Activated T-cell treated with anti-CD3 and anti-CD28 coated beads, Interleukin-2, amount 50 U/mL, for 4 hours (primary cell): ENCODE results near the gene RAP1GDS1. TPM values are rescaled to one million over a fixed set of nuclear protein-coding genes. Genes with fewer than 3 reads are reported as not detected.
A peak's percentile ranks its signal among the peaks of the same experiment; 100 is the strongest.

Experiments
- ATAC-seq, 2 donors: fragments of 200-7000 bp; cut with Tn5 transposase; one replicate each; pipeline ENCODE4 v1.10.0; 2021
- DNase-seq: peaks from one replicate; pipeline ENCODE4 v3.0.0-alpha.2; 2020
- H3K27me3 Mint-ChIP-seq: one replicate; pipeline ENCODE4 v1.8.0; 2021; ENCODE audit warnings: low read depth, mixed read lengths
- H3K36me3 Mint-ChIP-seq: one replicate; pipeline ENCODE4 v1.8.0; 2022; ENCODE audit warnings: mixed read lengths; ENCODE audit not compliant: insufficient read depth
- H3K4me1 Mint-ChIP-seq: one replicate; pipeline ENCODE4 v1.8.0; 2021; ENCODE audit warnings: low read depth, mixed read lengths
- H3K4me3 Mint-ChIP-seq: one replicate; pipeline ENCODE4 v1.8.0; 2021; ENCODE audit warnings: mild to moderate bottlenecking, moderate library complexity, mixed read lengths
- H3K9me3 Mint-ChIP-seq: one replicate; pipeline ENCODE4 v1.8.0; 2021; ENCODE audit warnings: mixed read lengths
- total RNA-seq, 3 donors: library from RNA; stranded (reverse); gene quantifications; one replicate each; pipeline ENCODE4 v1.2.1, GENCODE V29; 2021

RAP1GDS1 gene
- total RNA-seq, 3 donors from 2014 or later: 37.3 to 42.6 (median 38.3) TPM

DNA sequence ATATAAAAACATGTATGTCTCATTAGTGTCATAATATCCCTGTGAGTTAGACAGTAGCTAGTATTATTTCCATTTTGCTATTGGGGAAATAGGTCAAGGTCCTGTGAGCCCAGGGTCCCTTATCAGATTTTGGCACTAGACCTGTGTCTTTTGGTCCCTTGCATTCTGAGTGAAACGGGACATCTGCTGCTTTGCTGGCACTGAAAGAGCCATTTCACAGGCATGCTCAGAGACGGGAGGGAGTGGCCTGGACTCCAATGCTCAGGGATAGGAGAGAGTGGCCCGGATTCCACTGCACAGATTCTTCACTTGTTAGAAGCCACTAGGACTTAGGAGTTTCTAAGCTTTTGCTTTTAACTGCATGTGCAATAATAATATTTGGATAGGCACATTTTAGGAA, 220.0 kb downstream of the RAP1GDS1 start:
- Mint-ChIP-seq H3K4me1 (peaks cover 50% of the 10 kb centered on the region), H3K4me3 (no peak overlapping the region), H3K9me3 (no peaks in the 10 kb centered on the region), H3K36me3 (peaks cover 34% of the 10 kb centered on the region), H3K27me3 (no peaks in the 10 kb centered on the region)
- ATAC-seq (no peak), DNase-seq (no peak)

DNA sequence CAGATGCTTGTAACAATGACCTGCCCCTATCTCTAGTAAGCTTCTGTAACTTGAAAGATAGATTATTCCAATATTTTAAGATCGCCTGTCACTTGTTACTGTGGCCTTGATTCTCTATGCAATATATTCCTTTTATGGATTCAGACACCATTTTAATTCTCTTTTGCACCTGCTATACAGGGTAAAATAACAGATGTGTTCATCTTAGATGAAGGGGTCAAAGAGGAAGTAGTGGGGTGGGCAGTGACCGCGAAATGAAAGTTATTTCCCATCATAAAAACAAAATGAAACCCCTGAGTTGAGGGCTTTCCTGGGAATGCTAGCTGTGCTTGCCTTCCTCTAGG, 221.3 kb downstream of the RAP1GDS1 start:
- no peak for ATAC-seq
- DNase-seq: no peak
- Mint-ChIP-seq H3K27me3 (no peaks in the 10 kb centered on the region), H3K4me3 (peak overlapping the region; percentile 54), H3K36me3 (peaks cover 30% of the 10 kb centered on the region), H3K9me3 (no peaks in the 10 kb centered on the region), H3K4me1 (peaks cover 57% of the 10 kb centered on the region)

DNA sequence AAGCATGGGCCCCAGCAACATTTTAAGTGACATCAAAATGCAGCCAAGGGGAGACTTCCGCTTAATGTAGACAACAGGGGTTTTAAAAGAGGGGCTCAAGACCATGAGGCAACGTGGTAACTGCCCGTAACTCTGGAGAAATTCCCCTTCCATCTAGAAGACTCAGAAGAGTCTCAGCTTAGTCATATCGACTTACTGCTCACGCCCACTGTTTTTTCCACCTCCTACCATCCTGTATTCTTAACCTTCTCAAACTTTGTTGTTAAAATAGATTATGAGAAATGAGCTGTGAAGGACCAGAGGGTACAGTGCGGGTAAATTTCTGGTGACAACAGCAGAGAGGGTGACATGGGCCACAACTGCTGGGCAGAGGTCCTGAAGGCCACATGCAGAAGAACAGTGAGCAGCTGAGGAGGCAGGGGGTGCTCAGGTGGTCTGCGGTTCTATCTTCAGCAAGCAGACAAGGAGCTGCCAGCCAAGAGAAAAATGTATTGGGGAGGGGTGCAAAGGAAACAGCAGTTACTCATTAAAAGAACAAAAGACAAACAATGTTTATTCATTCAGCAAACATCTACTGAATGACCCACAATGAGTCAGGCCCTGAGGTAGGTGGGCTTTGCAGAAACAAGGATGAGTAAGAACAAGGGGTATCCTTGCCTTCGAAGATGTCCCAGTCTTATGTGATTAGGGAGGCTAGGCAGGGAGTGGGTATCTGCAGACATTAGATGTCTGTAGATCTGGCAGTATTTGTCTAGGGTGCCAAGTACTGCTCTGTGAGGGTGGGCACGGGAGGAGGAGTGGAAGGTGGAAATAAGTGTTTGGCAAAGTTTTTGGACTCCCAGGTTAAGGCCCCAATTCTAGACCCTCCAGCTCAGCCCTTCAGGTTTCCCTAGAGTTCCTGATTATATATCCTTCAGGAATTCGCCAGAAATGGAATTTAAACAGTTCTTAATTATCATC, 221.9 kb downstream of the RAP1GDS1 start:
- Mint-ChIP-seq H3K9me3 (no peaks in the 10 kb centered on the region), H3K4me1 (peaks cover 61% of the 10 kb centered on the region), H3K27me3 (no peaks in the 10 kb centered on the region), H3K4me3 (peak overlapping the region; percentile 54), H3K36me3 (peaks cover 28% of the 10 kb centered on the region)
- ATAC-seq: peak; percentile 81 to 85
- no peak for DNase-seq

DNA sequence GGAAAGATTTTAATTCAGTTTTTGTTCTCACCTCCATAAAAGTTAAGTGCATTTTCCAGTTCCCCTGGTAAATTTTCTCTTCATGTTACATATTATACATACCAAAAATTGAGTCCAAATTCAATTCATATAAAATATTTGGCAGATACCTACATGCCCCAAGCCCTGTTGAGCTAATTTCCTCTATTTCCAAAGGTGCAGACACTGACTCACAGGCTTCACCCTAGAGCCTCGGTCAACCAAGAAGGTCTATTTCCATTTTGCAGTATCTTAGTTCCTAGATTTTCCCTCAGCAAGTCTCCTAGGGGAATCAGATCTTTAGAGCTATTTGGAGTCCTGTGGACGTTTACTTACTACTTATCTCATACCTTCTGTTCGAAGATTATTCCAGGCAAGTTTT, 222.8 kb downstream of the RAP1GDS1 start:
- DNase-seq (no peak), ATAC-seq (no peak)
- no peaks in the 10 kb centered on the region for H3K27me3 Mint-ChIP-seq
- H3K9me3 Mint-ChIP-seq: no peaks in the 10 kb centered on the region
- H3K4me3 Mint-ChIP-seq: peak overlapping the region; percentile 1
- peaks cover 23% of the 10 kb centered on the region for H3K36me3 Mint-ChIP-seq
- H3K4me1 Mint-ChIP-seq: peaks cover 65% of the 10 kb centered on the region

DNA sequence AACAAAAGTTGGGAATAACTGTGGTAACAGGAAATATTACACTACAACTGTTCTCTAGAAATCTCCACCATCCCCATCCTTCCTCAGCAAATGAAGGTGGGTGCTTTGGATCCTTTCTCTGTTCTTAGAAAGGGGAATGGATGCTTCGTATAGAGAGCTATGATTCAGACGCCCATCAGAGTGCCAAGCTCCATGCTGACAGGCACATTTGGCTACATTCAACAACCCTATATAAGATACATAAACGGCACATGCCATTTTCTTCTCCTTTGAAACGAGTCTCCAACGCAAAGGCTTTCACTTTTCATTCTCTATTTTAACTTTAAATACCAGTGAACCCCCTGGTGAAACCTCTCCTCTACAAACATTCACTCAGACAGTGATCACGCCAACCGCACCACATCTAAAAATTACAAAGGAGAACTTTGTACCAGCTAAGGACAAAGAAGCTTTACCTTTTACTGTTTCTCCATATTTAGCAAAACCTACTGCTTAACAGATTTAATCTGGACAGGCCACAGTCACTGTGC, 224.7 kb downstream of the RAP1GDS1 start:
- no peaks in the 10 kb centered on the region for H3K27me3 Mint-ChIP-seq
- DNase-seq (no peak), ATAC-seq (peak; percentile 37 to 57)
- H3K9me3 Mint-ChIP-seq: no peaks in the 10 kb centered on the region
- H3K4me3 Mint-ChIP-seq: peak overlapping the region; percentile 2
- peaks cover 57% of the 10 kb centered on the region for H3K4me1 Mint-ChIP-seq
- peaks cover 22% of the 10 kb centered on the region for H3K36me3 Mint-ChIP-seq

DNA sequence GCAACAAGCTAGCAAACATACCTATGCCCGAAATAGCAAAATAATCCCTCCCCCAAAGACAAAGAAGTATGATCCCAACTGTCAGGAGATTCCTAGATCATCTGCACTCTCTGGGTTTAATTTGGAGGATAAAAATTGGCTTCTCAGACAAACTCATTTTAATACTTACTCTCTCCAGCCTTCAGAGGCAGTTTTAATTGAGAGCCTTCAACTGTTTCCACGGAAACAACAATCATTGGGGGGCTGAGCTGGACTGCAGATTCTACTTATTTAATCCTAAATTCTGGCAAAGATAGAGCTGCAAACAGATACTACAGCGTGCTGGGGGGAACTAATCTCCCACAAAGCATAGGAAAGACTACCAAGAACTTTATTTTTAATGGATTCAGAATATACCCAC, 229.1 kb downstream of the RAP1GDS1 start:
- H3K27me3 Mint-ChIP-seq: no peaks in the 10 kb centered on the region
- peaks cover 13% of the 10 kb centered on the region for H3K36me3 Mint-ChIP-seq
- DNase-seq (no peak), ATAC-seq (no peak)
- no peaks in the 10 kb centered on the region for H3K9me3 Mint-ChIP-seq
- peaks cover 32% of the 10 kb centered on the region for H3K4me1 Mint-ChIP-seq
- no peak overlapping the region for H3K4me3 Mint-ChIP-seq

DNA sequence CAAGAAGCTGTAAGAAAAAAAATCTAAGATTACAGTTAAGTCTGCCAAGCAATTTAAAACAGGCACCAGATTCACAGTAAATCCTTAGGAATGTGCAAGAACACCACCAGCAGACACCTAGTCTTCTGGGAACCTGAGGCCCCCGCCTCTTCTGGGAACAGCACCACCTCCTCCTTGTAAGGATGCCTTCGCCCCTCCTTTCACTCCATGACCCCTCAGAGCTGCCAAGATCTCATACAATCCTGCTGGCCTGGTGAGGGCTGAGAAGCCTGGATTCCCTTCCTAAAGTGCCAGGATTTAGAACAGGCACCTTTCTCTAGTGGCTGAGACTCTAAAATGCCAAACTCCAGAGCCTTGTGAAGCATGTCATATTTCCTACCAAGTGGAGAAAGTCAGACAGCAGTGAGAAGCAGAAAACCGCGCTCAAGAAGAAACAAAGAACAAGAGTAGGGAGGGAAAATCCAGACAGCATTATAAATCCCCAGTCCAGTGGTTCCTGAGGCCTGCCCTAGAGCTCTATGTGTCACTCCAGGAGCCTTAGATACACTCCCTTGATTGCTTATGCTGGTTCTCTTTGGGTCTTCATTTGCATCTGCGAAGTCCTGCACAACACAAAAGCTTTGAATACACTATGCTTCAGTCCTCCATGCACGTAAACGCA, 230.8 kb downstream of the RAP1GDS1 start:
- ATAC-seq (no peak), DNase-seq (no peak)
- no peak overlapping the region for H3K4me3 Mint-ChIP-seq
- H3K9me3 Mint-ChIP-seq: no peaks in the 10 kb centered on the region
- H3K4me1 Mint-ChIP-seq: peaks cover 16% of the 10 kb centered on the region
- peaks cover 8% of the 10 kb centered on the region for H3K36me3 Mint-ChIP-seq
- H3K27me3 Mint-ChIP-seq: no peaks in the 10 kb centered on the region

DNA sequence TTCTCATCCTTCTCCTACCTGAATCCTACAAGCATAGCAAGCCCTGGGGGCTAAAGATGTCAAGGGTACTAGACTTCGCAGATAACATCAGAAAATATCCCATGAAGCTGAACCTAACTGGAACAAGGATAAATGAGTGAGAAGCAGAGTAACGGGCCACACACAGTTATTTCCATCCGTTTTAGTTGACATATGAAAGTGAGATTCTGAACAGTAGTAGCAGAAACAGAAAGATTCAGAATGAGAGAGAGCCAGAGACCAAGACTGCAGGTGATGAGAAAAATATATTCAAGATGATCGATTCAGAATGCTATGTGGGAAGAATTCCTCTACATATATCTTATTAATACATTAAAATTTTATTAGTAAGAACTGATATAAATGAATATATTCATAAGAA, 232.1 kb downstream of the RAP1GDS1 start:
- H3K4me1 Mint-ChIP-seq: peaks cover 13% of the 10 kb centered on the region
- peaks cover 8% of the 10 kb centered on the region for H3K36me3 Mint-ChIP-seq
- H3K4me3 Mint-ChIP-seq: no peak overlapping the region
- ATAC-seq (peak; percentile 38 to 62), DNase-seq (no peak)
- no peaks in the 10 kb centered on the region for H3K9me3 Mint-ChIP-seq
- H3K27me3 Mint-ChIP-seq: no peaks in the 10 kb centered on the region

Other genes with a start within 250 kb of the RAP1GDS1 start
- not detected for gene STPG2, start 117.9 kb upstream of the RAP1GDS1 start, total RNA-seq